GM19395 (cell line): Measurements from ENCODE around the gene COMMD1.

Experiments used
- ATAC-seq: cut with Tn5 transposase; IDR thresholded peaks from one replicate; pipeline ENCODE4 v1.9.1; 2021; ENCODE audit warnings: mild to moderate bottlenecking, moderate library complexity; ENCODE audit not compliant: unreplicated experiment

The COMMD1 gene

DNA sequence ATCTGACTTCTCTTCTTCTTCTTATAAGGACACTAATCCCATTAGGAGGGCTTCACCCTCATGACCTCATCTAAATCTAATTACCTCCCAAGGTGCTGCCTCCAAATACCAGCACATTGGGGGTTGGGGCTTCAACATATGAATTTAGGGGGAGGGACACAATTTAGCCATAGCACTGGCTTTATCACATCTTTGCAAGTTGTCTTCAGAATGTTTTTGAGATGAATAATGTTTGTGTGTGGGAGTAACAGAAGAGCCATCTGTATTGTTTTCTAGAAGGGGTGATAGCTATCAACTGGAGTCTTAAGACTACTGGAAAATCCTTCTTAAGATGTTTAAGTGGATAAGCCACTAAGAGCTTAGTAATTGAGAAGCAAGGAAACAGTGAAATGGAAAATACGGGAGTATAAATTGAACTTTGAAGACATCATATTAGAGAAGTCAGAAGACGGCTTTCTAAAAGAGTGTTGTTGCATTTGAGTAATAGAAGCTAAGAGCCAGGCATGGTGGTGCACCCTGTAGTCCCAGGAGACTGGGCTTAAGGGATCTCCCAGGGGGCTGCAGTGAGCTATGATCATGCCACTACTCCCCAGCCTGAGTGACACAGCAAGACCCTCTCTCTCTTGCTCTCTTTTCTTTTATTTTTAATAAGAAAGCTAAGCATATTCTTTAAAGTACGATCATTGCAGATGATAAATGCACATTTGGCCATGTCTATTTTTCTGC lies 257.8 kb downstream of the COMMD1 start:
- ATAC-seq: no peak

DNA sequence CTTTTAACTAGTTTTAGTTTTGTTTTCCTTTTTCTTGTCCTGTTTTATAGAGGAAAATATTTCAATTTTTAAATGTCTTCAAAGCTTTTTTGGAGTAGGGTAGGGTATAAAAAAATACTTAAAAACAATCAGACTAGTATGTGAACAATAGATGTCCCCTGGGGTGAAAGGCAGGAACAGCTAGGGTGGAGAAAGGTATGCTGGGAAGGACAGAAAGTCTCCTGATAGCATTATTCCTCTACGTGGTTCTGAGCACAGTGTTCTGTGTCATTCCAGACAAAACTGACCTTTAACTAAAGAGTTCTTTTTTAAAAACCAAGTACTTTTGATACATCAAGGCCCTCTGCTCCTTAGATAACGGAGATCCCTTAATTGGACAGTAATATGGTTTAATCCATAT lies 258.4 kb downstream of the COMMD1 start:
- ATAC-seq: no peak

DNA sequence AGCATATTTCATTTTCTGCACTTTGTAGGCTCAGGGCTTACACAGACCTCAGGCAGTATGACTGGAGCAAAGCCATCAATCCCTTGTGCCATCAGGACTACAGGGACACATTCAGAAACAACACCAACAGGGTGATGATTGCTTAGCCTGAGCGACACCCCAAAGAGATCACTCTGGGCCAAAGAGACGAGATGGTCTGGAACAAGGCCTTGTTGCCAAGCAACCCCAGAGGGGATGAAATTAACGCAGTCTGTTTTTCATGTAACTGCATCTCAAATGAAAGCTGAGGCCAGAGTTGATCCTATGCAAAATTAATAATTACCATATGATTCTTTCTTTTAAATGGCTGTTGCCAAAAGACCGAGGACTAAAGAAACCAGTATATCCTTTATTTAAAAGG lies 270.3 kb downstream of the COMMD1 start:
- no peak for ATAC-seq

DNA sequence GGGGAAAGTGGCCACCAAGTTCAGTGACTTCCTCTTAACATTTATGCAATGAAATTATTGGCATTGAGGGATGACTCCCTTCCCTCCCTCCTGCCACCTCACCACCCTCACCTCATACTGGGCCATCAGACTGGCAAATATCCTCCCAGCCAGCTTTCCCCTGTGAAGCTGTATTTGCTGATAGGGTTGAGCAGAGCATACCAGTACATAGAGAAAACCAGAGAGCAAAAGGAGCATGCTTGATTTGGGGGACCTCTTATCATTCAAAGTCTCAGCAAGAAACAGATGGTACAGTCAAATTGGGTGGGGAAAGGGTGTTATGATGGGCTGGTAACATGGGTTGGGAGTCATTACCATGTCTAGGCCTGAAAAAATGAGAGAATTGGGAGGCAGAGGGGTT lies 271.3 kb downstream of the COMMD1 start:
- no peak for ATAC-seq

DNA sequence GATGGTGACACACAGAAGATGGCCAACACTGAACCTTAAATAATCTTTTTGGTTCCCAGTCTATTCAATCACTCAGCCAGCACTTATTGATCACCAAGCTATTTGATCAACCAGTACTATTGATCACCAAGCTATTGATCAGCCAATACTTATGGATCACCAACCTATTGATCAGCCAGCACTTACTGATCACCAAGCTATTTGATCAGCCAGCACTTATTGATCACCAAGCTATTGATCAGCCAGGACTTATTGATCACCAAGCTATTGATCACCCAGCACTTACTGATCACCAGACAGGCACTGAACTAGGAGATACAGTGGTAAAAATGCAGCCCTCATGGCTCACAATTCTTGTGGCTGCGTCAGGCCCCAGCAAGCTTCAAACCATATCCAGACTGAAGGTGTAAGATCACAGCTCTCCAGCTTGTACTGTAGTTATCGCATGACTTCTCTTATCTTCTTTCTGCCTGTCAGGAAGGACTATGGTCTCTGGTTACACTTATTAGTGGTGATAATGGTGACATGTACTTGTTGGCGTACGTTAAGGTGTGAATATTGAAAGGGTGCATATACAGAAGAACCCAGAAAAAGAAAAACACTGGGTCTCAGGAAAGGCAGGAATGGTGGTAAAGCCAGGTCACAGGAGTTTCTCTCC lies 272.0 kb downstream of the COMMD1 start:
- no peak for ATAC-seq

DNA sequence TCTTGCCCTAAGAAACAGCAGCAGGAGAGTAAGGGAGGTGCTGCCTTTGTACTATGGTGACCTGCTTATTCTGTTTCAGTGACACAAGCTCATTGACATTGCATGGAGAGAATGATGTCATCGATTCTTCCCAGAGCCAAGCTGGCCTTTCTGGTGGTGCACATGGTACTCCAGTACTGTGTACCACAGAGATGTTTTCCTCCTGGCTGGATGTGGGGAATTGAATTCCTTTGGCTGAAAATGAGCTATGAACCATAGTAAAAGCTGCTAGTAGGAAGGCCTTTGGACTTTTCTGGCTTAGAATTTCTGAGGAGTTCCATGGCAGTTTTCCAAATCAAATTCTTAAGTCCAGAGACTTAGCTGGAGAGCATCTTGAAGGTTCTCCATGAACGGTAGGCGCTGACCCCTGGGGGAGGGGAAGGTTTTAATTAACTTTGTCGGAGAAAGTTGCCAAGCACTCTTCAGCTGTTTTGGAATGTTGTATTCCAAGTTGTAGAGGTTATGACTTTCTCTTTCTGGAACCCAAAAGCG lies 273.3 kb downstream of the COMMD1 start:
- no peak for ATAC-seq

DNA sequence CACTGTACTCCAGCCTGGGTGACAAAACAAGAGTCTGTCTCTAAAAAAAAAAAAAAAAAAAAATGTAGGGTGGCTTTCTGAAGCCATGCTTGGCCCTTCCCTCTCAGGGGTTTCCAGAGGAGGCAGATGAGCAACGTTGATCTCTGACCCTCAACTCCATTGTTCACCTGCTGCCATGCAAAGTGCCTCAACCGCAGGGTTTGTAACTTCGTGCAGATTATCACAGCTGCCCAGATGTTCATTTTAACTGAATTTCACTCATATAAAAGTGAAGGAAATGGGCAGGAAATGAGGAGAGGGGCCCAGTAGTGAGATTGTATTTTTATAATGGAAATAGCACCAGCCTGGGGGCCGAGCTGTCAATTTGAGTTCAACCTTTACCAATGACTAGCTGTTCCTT lies 275.5 kb downstream of the COMMD1 start:
- ATAC-seq: no peak

DNA sequence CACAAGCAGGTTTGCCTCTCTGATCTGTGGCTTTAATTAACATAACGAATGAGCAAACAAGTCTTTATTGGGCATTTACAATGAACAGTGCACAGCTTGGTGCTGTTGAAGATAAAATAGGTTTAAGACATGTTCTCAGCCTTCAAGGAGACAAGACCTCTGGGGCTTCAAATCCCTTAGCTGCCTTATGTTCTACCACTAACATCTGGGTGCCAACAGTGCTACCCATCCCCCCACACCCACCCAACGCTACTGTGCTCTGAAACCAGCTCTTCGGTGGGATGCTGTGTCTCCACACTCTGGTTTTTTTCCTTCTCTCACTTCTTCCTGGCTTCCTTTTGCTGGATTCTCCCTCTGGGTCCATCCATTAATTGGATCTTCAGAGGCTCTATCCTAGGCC lies 276.4 kb downstream of the COMMD1 start:
- no peak for ATAC-seq

DNA sequence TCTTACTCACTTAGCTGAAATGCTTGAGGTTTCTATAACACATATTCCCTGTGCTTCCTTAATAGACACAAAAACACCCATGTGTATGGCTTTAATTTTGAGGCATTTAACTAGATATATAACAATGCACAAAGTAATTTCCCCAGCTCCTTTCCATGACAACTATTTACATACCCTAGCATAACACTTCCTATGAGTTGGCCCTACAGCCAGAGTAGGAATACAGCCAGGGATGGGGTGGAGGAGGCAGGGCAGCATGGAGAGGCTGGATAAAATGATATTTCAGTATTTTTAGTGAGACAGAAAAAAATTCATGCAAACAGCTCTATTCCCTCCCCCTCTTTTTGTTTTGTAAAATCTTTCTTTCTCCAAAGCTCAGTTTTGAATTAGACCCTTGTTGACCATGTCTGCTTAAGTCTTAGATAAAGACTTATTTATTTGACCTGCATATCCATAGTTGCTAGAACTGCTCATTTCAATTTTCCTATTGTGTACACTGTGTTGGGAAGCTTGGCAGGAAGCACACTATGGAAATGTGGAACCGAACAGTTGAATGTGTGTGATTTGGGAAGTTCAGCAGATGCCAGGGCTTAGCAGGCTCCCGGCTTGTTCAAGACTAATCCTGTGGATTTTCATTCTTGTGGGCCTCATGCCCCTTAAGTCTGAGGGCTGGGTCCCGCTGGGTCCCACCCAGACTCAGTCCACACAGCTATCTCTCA lies 279.2 kb downstream of the COMMD1 start:
- no peak for ATAC-seq
